Calu3 (cell line): ENCODE results near the gene MTUS2. TPM values are rescaled to one million over a fixed set of nuclear protein-coding genes. Genes with fewer than 3 reads are reported as not detected.

Source experiments
- BruUV-seq: library from RNA; stranded (reverse); fragments of 400-500 nt; replicated peaks from 2 replicates; lab custom pipeline; 2021; lab: Mats Ljungman, UMichigan
- CTCF ChIA-PET: fragments of 300-600 bp; sonication (Branson Sonifier 250); formaldehyde crosslinking; loops from one replicate; lab custom pipeline; 2022; ENCODE audit warnings: antibody characterized with exemption; lab: Charles Lee
- DNase-seq: peaks from one replicate; pipeline ENCODE4 v3.0.0; 2022
- H3K27ac Mint-ChIP-seq: one replicate; pipeline ENCODE4 v1.8.0; 2022; ENCODE audit warnings: mixed read lengths; ENCODE audit not compliant: unreplicated experiment
- H3K27me3 Mint-ChIP-seq: one replicate; pipeline ENCODE4 v1.8.0; 2022; ENCODE audit warnings: mixed read lengths; ENCODE audit not compliant: unreplicated experiment
- H3K36me3 Mint-ChIP-seq: one replicate; pipeline ENCODE4 v1.8.0; 2022; ENCODE audit warnings: mild to moderate bottlenecking, moderate library complexity, mixed read lengths; ENCODE audit not compliant: insufficient read depth, unreplicated experiment
- H3K4me1 Mint-ChIP-seq: one replicate; pipeline ENCODE4 v1.8.0; 2022; ENCODE audit warnings: mild to moderate bottlenecking, low read depth, mixed read lengths; ENCODE audit not compliant: unreplicated experiment
- H3K4me3 Mint-ChIP-seq: one replicate; pipeline ENCODE4 v1.8.0; 2022; ENCODE audit warnings: mild to moderate bottlenecking, low read depth, moderate library complexity, mixed read lengths; ENCODE audit not compliant: unreplicated experiment
- H3K9me3 Mint-ChIP-seq: one replicate; pipeline ENCODE4 v1.8.0; 2022; ENCODE audit warnings: low read depth, mixed read lengths; ENCODE audit not compliant: unreplicated experiment
- intact Hi-C: fragments of 100-400 bp; cut with micrococcal nuclease; formaldehyde crosslinking; loops from one replicate; pipeline ENCODE4 v1.10.0; 2022; ENCODE audit not compliant: unreplicated experiment
- total RNA-seq: library from RNA; stranded (reverse); gene quantifications from 2 replicates; pipeline ENCODE4 v1.2.3, GENCODE V29; 2022
- TF ChIP-seq, protein P1 (sequence below): fragments of 200-600 bp; IDR thresholded peaks from one replicate; pipeline ENCODE4 v1.8.0; 2022; ENCODE audit warnings: antibody characterized with exemption; ENCODE audit not compliant: unreplicated experiment

Gene MTUS2
- total RNA-seq, 1 experiment from 2014 or later, result not detected

DNA sequence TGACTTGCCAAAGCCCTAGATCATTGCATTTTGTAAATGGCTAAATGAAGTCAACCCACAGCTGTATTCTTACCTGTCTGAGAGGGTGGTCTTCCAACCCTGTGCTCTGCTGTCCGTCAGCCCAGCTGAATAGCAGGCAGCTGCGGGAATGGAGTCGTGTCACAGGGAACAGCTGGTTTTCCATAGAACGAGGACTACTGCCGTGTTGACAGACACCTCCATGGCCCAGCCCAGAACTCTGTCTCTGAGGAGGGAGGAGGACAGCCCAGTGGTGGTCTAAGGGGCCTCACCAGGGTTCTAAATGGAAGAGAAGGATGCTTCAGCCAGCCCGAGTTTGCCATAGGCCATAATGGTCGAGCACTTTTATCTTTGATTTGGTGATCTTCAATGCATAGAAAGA, 664.7 kb downstream of the MTUS2 start:
- TF ChIP-seq, protein P1, sequence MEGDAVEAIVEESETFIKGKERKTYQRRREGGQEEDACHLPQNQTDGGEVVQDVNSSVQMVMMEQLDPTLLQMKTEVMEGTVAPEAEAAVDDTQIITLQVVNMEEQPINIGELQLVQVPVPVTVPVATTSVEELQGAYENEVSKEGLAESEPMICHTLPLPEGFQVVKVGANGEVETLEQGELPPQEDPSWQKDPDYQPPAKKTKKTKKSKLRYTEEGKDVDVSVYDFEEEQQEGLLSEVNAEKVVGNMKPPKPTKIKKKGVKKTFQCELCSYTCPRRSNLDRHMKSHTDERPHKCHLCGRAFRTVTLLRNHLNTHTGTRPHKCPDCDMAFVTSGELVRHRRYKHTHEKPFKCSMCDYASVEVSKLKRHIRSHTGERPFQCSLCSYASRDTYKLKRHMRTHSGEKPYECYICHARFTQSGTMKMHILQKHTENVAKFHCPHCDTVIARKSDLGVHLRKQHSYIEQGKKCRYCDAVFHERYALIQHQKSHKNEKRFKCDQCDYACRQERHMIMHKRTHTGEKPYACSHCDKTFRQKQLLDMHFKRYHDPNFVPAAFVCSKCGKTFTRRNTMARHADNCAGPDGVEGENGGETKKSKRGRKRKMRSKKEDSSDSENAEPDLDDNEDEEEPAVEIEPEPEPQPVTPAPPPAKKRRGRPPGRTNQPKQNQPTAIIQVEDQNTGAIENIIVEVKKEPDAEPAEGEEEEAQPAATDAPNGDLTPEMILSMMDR, result no peak
- no peak for DNase-seq
- Mint-ChIP-seq H3K9me3 (no peaks in the 10 kb centered on the region), H3K4me3 (no peak overlapping the region), H3K36me3 (no peaks in the 10 kb centered on the region), H3K27ac (no peak overlapping the region), H3K4me1 (no peaks in the 10 kb centered on the region), H3K27me3 (peaks cover 77% of the 10 kb centered on the region)
- intact Hi-C loops, result no loop called here
- BruUV-seq, result no TSS peak
- CTCF ChIA-PET, result no interaction called here

- Mint-ChIP-seq H3K36me3 (no peaks in the 10 kb centered on the region), H3K27me3 (peaks cover 59% of the 10 kb centered on the region), H3K4me3 (no peak overlapping the region), H3K4me1 (no peaks in the 10 kb centered on the region), H3K27ac (no peak overlapping the region), H3K9me3 (no peaks in the 10 kb centered on the region)
- TF ChIP-seq, protein P1, result no peak
- intact Hi-C loops, result no loop called here
- CTCF ChIA-PET, result interaction anchor here (1.0 kb wide), 1 partner anchor 9 kb away, joined by 4 read pairs; no protein-coding TSS in a partner anchor
- DNase-seq, result no peak
- BruUV-seq, result no TSS peak
These were observed 666.4 kb downstream of the MTUS2 start for GRCh38 chr13:29486551-29486950.

- no peak for DNase-seq
- intact Hi-C loops, result no loop called here
- H3K27me3 Mint-ChIP-seq, result peaks cover 49% of the 10 kb centered on the region
- CTCF ChIA-PET, result no interaction called here
- no peaks in the 10 kb centered on the region for H3K4me1 Mint-ChIP-seq
- H3K9me3 Mint-ChIP-seq, result no peaks in the 10 kb centered on the region
- no TSS peak for BruUV-seq
- TF ChIP-seq, protein P1, result no peak
- H3K27ac Mint-ChIP-seq, result no peak overlapping the region
- H3K36me3 Mint-ChIP-seq, result no peaks in the 10 kb centered on the region
- no peak overlapping the region for H3K4me3 Mint-ChIP-seq
These were observed 667.6 kb downstream of the MTUS2 start for GRCh38 chr13:29487466-29488454.

- Mint-ChIP-seq H3K27ac (no peak overlapping the region), H3K4me1 (no peaks in the 10 kb centered on the region), H3K4me3 (no peak overlapping the region), H3K27me3 (peaks cover 32% of the 10 kb centered on the region), H3K9me3 (no peaks in the 10 kb centered on the region), H3K36me3 (no peaks in the 10 kb centered on the region)
- DNase-seq, result no peak
- TF ChIP-seq, protein P1, result no peak
- intact Hi-C loops, result no loop called here
- CTCF ChIA-PET, result no interaction called here
- BruUV-seq, result no TSS peak
These were observed 669.8 kb downstream of the MTUS2 start for GRCh38 chr13:29489650-29490560.
